Fibroblast of skin of back (primary cell): ENCODE results near the gene CFAP157. TPM values are rescaled to one million over a fixed set of nuclear protein-coding genes. Genes with fewer than 3 reads are reported as not detected.

Experiments
- DNase-seq: peaks from one replicate; pipeline ENCODE4 v3.0.0-alpha.2; 2013
- polyA plus RNA-seq, 2 experiments: library from polyadenylated mRNA; unstranded; fragments of 120-200 nt; gene quantifications; one replicate each; pipeline ENCODE4 v1.2.1, GENCODE V29; 2013; ENCODE audit not compliant: insufficient read length in 2 of 2

The CFAP157 gene
- polyA plus RNA-seq (2013, experiment 1 of 2; ENCODE audit: insufficient read length): 2.2 TPM
- 0.89 TPM for polyA plus RNA-seq (2013, experiment 2 of 2; ENCODE audit: insufficient read length)

GRCh38 chr9:127706836-127707241 is at the start of gene CFAP157:
CFAP157 (plus strand) TSS chr9:127706988; CDS start chr9:127707032, 44 bp downstream.
- no peak for DNase-seq

DNA sequence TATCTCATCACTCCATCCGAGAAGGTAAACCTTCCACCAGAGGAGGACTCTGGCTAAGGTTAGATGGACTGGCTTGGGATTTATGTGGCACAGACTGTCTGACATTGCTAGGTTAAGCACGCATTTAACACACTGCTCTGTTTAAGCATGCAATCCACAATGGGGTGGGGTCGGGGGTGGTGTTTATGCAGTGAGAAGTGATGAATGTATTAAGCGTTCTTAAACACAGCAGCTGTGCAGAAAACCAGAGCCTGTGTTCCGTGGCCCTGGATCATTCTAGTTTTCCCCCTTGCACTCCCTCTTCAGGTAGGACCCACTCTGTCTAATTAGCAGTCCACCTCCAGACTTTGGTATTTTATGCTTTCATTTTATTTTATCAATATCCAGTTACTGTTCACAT is 48.4 kb upstream of the CFAP157 start:
- DNase-seq: no peak

- DNase-seq: no peak
These were observed 45.7 kb upstream of the CFAP157 start for GRCh38 chr9:127660886-127661741.

DNA sequence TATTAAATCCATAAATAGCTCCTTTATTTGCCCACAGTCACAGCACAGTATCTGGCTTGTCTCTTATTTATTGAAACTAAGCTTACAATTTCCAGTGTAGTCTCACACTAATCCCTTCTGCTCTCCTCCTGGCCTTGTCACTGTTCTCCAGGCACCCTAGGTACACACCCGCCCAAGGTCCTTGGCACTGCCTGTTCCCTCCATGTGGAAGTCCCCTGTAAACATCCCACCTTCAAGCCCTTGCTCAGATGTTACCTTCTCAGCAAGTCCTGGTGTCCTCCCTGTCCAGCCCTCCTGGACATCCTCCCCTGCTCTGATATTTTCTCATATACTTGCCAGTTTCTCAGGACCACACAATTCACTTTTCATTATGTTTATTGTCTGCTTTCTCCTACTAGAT is 44.2 kb upstream of the CFAP157 start:
- DNase-seq: no peak

GRCh38 chr9:127664324-127664677 is 42.5 kb upstream of the CFAP157 start:
- no peak for DNase-seq

DNA sequence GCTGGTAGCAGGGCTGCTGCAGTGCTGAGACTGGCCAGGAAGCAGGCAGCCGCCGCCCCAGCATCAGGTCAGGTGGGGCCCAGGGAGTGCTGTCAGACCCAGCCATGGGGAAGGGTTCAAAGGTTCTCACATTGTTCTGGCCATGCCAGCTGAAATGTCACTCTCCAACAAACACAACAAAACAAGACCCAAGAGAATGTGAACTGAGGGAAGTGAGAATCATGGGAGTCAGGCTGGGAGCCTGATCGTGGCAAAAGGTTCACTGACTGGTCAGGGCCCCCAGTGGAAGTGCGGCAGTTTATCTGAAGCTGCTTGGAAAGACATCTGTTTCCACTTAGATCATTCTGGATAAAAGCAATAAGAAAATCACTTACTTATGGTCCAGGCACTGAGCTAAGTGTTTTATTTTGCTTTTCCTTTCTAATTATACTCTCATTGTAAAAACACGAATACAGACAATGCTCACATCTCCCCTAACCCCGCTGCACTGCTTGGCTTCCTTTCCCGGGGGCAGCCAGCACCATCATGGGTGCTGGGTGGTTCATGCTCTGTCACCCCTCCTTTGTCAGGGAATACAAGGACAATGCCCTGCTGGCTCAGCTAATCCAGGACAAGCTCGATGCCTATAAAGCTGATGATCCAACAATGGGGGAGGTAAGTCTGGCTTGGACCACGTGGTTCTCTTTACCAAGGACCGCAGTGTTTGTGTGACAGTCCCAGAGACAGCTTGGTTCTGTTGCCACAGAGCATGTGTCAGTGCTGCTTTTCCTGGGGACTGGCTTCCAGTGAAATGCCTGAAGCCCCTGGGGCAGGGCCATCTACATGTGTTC is 41.9 kb upstream of the CFAP157 start:
- peak; percentile 49 for DNase-seq

GRCh38 chr9:127667127-127667844 is 39.5 kb upstream of the CFAP157 start:
- no peak for DNase-seq

- DNase-seq: no peak
These were observed 38.9 kb upstream of the CFAP157 start for GRCh38 chr9:127667906-127668305.

- DNase-seq: no peak
These were observed 33.6 kb upstream of the CFAP157 start for GRCh38 chr9:127673234-127673633.

- no peak for DNase-seq
These were observed 30.1 kb upstream of the CFAP157 start for GRCh38 chr9:127676638-127677037.

DNA sequence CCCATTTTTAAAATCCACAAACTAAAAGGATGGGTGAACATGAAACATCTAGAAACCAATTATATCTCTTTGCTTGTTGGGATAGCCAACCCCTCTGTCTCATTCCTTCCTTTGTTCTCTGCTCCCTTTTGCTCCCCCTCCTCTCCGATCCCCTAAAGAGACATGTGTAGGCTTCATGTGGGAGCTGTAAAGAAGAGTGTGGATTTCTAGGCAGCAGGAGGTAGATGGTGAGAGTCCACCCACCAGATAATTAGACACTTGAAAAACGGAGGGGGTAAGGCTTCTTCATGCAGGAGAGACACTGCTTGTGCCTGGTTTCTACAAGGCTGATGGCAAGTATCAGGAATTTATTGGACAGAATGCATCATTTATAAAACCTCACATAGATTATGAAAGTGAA is 27.3 kb upstream of the CFAP157 start:
- DNase-seq: no peak

- DNase-seq: no peak
These were observed 26.6 kb upstream of the CFAP157 start for GRCh38 chr9:127680226-127680625.

GRCh38 chr9:127680846-127681245 is 25.9 kb upstream of the CFAP157 start:
- no peak for DNase-seq

DNA sequence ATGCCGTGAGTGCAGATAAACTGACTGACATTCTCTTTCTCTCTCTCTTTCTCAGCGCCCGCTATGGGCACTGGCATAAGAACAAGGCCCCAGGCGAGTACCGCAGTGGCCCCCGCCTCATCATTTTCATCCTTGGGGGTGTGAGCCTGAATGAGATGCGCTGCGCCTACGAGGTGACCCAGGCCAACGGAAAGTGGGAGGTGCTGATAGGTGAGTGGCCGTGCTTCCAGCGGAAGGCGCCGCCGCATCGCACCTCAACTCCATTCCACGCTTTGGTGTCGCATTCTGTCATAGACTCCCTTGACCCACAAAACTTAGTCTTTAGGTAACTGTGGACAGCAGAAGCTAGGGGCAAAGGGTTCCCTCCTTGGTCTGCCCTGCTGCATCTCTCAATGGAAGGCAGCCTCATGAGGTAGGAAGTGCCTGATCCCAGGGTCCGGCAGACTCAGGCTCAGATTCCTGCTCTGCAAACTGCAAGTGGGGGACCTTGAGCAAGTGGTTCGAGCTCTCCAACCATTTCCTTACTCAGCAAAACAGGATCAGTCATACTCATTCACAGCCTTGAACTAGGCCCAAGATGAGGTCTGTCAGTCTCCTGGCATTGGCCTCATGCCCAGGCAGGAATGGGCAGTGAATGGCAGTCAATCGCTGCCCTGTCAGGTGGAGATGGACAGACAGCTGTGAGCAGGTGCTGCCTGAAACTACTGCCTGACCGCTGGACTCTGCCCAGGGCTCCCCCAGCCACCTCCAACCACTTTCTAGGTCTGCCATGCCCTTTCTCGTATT is 24.2 kb upstream of the CFAP157 start:
- no peak for DNase-seq

DNA sequence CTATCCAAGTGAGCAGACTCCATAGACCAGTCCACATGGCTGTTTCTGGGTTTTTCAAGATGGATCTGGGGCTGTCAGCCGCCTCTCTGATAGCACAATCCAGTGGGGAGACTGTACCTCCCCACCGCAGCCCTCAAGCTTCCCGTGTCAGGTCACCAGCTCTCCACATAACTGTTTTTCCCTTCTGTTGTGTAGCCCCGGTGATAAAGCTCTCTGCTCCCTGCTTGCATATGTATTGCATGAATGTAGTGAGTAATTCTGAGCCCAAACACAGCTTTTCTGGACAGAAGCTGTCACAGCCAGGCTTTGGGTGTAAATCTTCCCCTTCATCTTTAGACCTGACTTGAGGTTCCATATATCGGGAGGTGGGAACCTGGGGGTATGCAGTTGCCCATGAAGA is 23.1 kb upstream of the CFAP157 start:
- DNase-seq: peak; percentile 60

DNA sequence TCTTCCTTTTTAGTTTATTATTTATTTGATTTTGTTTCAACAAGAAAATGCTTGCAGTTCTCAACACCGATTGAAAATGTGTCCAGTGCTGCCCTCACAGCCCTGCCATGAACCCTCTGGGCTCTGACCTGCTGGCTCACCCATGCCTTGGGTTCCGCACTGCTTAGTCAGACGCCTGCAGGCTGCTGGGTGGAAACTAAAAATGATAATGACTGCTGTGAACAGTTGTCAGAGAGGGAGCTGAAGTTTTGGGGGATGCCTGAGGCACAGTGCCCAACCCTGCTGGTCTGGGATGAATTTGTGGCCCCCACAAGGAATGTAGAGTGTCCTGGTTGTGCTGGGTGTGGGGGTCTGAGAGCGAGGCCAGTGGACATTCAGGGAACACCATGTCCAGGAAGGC is 22.2 kb upstream of the CFAP157 start:
- peak; percentile 67 for DNase-seq

DNA sequence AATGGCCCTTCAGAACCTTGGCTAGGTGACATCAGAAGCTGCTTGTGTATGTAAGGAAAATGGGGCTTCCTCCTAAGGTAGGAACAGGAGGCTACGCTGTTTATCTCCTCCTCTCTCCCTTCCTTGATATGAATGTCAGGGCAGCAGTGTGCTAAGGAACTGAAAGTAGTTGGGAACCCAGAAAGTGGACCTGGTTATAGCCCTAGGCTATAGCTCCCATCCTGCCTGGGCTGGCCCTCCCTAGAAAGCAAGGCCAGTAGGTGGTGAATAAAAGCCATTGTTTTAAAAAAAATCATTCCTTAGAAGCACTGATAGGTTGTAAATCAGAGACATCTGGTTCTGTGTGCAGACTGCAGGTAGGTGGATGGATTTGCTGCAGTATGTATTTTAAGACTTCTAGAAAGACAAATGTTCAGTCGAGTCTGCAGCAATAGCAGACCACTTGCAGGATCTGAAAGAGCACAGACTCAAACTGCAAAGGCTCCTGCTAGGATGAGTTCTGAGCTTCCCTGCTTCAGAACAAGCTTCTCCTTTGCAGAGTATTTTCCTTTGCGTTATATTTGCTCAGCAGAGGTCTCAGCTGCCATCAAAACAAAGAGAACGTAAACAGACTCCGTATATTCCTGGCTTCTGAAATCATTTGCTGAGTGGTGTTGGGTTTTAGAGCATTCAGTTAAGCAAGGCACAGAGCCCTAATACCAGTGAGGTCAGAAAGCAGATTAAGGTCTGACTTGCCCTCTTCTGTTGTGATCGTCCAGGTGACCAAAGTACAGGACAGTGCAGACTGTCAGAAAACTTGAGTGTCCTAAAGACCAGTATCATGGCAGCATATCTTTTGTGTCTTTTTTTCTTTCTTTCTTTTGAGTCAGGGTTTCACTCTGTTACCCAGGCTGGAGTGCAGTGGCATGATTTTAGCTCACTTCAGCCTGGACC is 20.1 kb upstream of the CFAP157 start:
- no peak for DNase-seq

DNA sequence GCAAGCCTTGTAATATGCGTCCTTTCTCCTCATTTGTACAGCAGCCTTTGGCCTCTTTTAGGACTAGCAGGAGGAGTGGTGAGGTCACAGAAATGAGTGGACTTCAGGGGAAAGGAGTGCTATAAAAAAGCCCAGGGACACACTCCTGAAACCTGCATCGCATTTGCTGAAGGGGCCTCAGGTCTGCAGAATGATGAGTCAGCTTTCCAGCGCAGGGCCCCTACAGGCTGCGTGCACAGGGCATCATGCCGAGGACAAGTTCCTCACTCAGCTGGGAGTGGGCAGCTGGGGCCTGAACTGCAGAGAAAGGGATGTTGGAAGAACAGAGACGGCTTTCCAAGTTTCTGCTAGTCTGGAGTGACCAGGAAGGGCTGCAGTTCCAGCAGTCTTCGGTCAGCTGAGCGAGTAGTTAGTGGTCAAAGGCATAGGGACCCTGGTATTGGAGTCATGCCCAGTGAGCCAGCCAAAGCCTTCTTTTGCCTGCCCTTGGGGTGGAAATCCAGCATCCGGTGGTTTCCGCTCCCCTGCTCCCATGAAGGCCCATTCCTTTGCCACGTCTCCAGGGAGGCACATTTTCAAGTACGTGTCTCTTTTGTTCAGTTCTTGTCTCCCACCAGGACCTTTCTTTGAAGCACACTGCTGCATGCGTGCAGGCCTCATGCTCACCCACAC is 17.3 kb upstream of the CFAP157 start:
- DNase-seq: no peak

DNA sequence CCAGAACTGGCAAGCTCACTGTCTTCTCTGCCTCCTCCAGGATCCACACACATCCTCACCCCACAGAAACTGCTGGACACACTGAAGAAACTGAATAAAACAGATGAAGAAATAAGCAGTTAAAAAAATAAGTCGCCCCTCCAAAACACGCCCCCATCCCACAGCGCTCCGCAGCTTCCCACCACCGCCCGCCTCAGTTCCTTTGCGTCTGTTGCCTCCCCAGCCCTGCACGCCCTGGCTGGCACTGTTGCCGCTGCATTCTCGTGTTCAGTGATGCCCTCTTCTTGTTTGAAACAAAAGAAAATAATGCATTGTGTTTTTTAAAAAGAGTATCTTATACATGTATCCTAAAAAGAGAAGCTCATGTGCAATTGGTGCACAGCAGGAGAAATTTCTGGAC is 16.1 kb upstream of the CFAP157 start:
- no peak for DNase-seq

- DNase-seq: no peak
These were observed 14.7 kb upstream of the CFAP157 start for GRCh38 chr9:127692071-127692470.
